Vagina (tissue), 2 donors: Measurements from ENCODE around the gene SGK1. TPM values are rescaled to one million over a fixed set of nuclear protein-coding genes. Genes with fewer than 3 reads are reported as not detected.
A peak's percentile ranks its signal among the peaks of the same experiment; 100 is the strongest.
"Not testable (repeated sequence)": the region's sequence is repeated elsewhere in the genome, so short reads cannot be mapped to it uniquely, and the experiment has no call there.

Experiments
- DNase-seq, 2 donors: peaks; one replicate each; pipeline ENCODE4 v3.0.0-alpha.2; 2017; ENCODE audit errors: extremely low spot score in 2 of 2
- H3K27ac ChIP-seq: fragments of 200-600 bp; sonication (generic); one replicate; pipeline ENCODE4 v1.5.1; 2019
- H3K27me3 ChIP-seq: fragments of 200-600 bp; sonication (generic); one replicate; pipeline ENCODE4 v1.5.1; 2019
- H3K36me3 ChIP-seq, 2 donors: fragments of 200-600 bp; sonication (generic); one replicate each; pipeline ENCODE4 v1.5.1; 2017 to 2019
- H3K4me1 ChIP-seq: fragments of 200-600 bp; sonication (generic); one replicate; pipeline ENCODE4 v1.5.1; 2019
- H3K4me3 ChIP-seq, 2 donors: fragments of 200-600 bp; sonication (generic); 1 replicate in 1 of 2; 2 replicates in 1 of 2; pipeline ENCODE4 v1.5.1; 2016 to 2019
- H3K9me3 ChIP-seq: fragments of 200-600 bp; sonication (generic); one replicate; pipeline ENCODE4 v1.5.1; 2019
- CTCF ChIP-seq, 3 experiments: fragments of 450-650 bp in 2 of 3; fragments of 200-600 bp in 1 of 3; sonication (generic) in 1 of 3; IDR thresholded peaks; one replicate each; pipeline ENCODE4 v1.5.1; 2017 to 2019; ENCODE audit warnings: antibody characterized with exemption in 3 of 3, mild to moderate bottlenecking in 2 of 3, moderate library complexity in 2 of 3
- POLR2A ChIP-seq, 2 donors: fragments of 450-650 bp; IDR thresholded peaks; one replicate each; pipeline ENCODE4 v1.6.1; 2017; ENCODE audit warnings: antibody characterized with exemption in 2 of 2, mild to moderate bottlenecking in 2 of 2, moderate library complexity in 2 of 2
- POLR2AphosphoS5 ChIP-seq, 2 donors: sonication (generic); formaldehyde crosslinking; IDR thresholded peaks; one replicate each; pipeline ENCODE4 v1.9.0; 2017; ENCODE audit warnings: antibody characterized with exemption in 2 of 2, mild to moderate bottlenecking in 2 of 2, low read depth in 1 of 2; ENCODE audit not compliant: insufficient read depth in 1 of 2
- intact Hi-C: fragments of 100-400 bp; cut with DNase I; formaldehyde crosslinking; loops from one replicate; pipeline ENCODE4 v1.15.1; 2023
- total RNA-seq: library from RNA; depleted of rRNA; stranded (reverse); fragments of >200 nt; gene quantifications from one replicate; pipeline ENCODE4 v1.2.3, GENCODE V29; 2016

Gene SGK1
- total RNA-seq, 1 donor from 2014 or later, result 608 TPM

- no peak overlapping the region for H3K27ac ChIP-seq
- H3K27me3 ChIP-seq, result no peaks in the 10 kb centered on the region
- H3K4me1 ChIP-seq, result no peaks in the 10 kb centered on the region
- intact Hi-C loops, result no loop called here
- no peak for TF ChIP-seq POLR2AphosphoS5 (IDR thresholded peaks at IDR 0.05; ENCODE audit: insufficient read depth in 1 of 2, low read depth in 1 of 2)
- no peak overlapping the region for H3K4me3 ChIP-seq
- no peaks in the 10 kb centered on the region for H3K9me3 ChIP-seq
- no peak for DNase-seq
- H3K36me3 ChIP-seq, result no peaks in the 10 kb centered on the region
These were observed 5.4 kb upstream of the SGK1 start for GRCh38 chr6:134323294-134323693.

GRCh38 chr6:134322216-134322615, 4.3 kb upstream of the SGK1 start:
- DNase-seq, result no peak
- Histone ChIP-seq H3K27ac (no peak overlapping the region), H3K4me1 (no peaks in the 10 kb centered on the region), H3K4me3 (no peak overlapping the region), H3K27me3 (no peaks in the 10 kb centered on the region), H3K9me3 (no peaks in the 10 kb centered on the region), H3K36me3 (no peaks in the 10 kb centered on the region)
- intact Hi-C loops, result no loop called here
- TF ChIP-seq POLR2AphosphoS5 (IDR thresholded peaks at IDR 0.05; ENCODE audit: insufficient read depth in 1 of 2, low read depth in 1 of 2) (no peak), CTCF (IDR thresholded peaks at IDR 0.05) (no peak), POLR2A (IDR thresholded peaks at IDR 0.05) (no peak)

GRCh38 chr6:134321246-134321645, 3.3 kb upstream of the SGK1 start:
- no peaks in the 10 kb centered on the region for H3K4me1 ChIP-seq
- no peak overlapping the region for H3K27ac ChIP-seq
- TF ChIP-seq CTCF (IDR thresholded peaks at IDR 0.05), result no peak
- no peaks in the 10 kb centered on the region for H3K36me3 ChIP-seq
- H3K27me3 ChIP-seq, result no peaks in the 10 kb centered on the region
- intact Hi-C loops, result no loop called here
- DNase-seq, result no peak
- H3K9me3 ChIP-seq, result no peaks in the 10 kb centered on the region
- H3K4me3 ChIP-seq, result no peak overlapping the region

- H3K9me3 ChIP-seq, DNase-seq, H3K4me3 ChIP-seq, H3K27me3 ChIP-seq, H3K36me3 ChIP-seq, intact Hi-C loops, H3K27ac ChIP-seq, H3K4me1 ChIP-seq: not testable (repeated sequence)
These were observed 1.8 kb upstream of the SGK1 start for GRCh38 chr6:134319686-134320085.

- no peaks in the 10 kb centered on the region for H3K9me3 ChIP-seq
- DNase-seq, result no peak
- TF ChIP-seq POLR2A (IDR thresholded peaks at IDR 0.05) (no peak), CTCF (IDR thresholded peaks at IDR 0.05) (no peak), POLR2AphosphoS5 (IDR thresholded peaks at IDR 0.05; ENCODE audit: insufficient read depth in 1 of 2, low read depth in 1 of 2) (no peak)
- no peaks in the 10 kb centered on the region for H3K36me3 ChIP-seq
- intact Hi-C loops, result no loop called here
- H3K4me3 ChIP-seq, result no peak overlapping the region
- H3K4me1 ChIP-seq, result peaks cover 10% of the 10 kb centered on the region
- no peaks in the 10 kb centered on the region for H3K27me3 ChIP-seq
- H3K27ac ChIP-seq, result no peak overlapping the region
These were observed 1.0 kb upstream of the SGK1 start for GRCh38 chr6:134318974-134319281.

- Histone ChIP-seq H3K27ac (peak overlapping the region; percentile 75), H3K4me3 (peak overlapping the region; percentile 60 to 65), H3K4me1 (peaks cover 14% of the 10 kb centered on the region), H3K9me3 (no peaks in the 10 kb centered on the region), H3K27me3 (no peaks in the 10 kb centered on the region), H3K36me3 (no peaks in the 10 kb centered on the region)
- no peak for DNase-seq
- TF ChIP-seq POLR2A (IDR thresholded peaks at IDR 0.05) (no peak), CTCF (IDR thresholded peaks at IDR 0.05) (no peak), POLR2AphosphoS5 (IDR thresholded peaks at IDR 0.05; ENCODE audit: insufficient read depth in 1 of 2, low read depth in 1 of 2) (no peak)
- intact Hi-C loops, result no loop called here
These were observed 493 bp upstream of the SGK1 start for GRCh38 chr6:134318236-134318973.
